Endothelial cell (in vitro differentiated cells): Measurements from ENCODE around the gene EVC. TPM values are rescaled to one million over a fixed set of nuclear protein-coding genes. Genes with fewer than 3 reads are reported as not detected.

Source experiments
- DNase-seq: peaks from one replicate; pipeline ENCODE4 v3.0.0; 2021; ENCODE audit warnings: low spot score
- H3K27ac Mint-ChIP-seq: one replicate; pipeline ENCODE4 v1.8.0; 2021; ENCODE audit warnings: mixed read lengths, inconsistent platforms; ENCODE audit not compliant: unreplicated experiment
- H3K27me3 Mint-ChIP-seq: one replicate; pipeline ENCODE4 v1.8.0; 2021; ENCODE audit warnings: mild to moderate bottlenecking, moderate library complexity, mixed read lengths, inconsistent platforms; ENCODE audit not compliant: unreplicated experiment
- H3K36me3 Mint-ChIP-seq: one replicate; pipeline ENCODE4 v1.8.0; 2021; ENCODE audit warnings: mild to moderate bottlenecking, low read depth, mixed read lengths, inconsistent platforms; ENCODE audit not compliant: unreplicated experiment
- H3K4me1 Mint-ChIP-seq: one replicate; pipeline ENCODE4 v1.8.0; 2021; ENCODE audit warnings: mild to moderate bottlenecking, mixed read lengths, inconsistent platforms; ENCODE audit not compliant: unreplicated experiment
- H3K4me3 Mint-ChIP-seq: one replicate; pipeline ENCODE4 v1.8.0; 2021; ENCODE audit warnings: mild to moderate bottlenecking, mixed read lengths, inconsistent platforms; ENCODE audit not compliant: unreplicated experiment
- H3K9me3 Mint-ChIP-seq: one replicate; pipeline ENCODE4 v1.8.0; 2021; ENCODE audit warnings: mixed read lengths, inconsistent platforms; ENCODE audit not compliant: unreplicated experiment
- CTCF ChIP-seq: fragments of 200-600 bp; sonication (generic); IDR thresholded peaks from one replicate; pipeline ENCODE4 v1.5.0; 2021; ENCODE audit warnings: antibody characterized with exemption; ENCODE audit not compliant: unreplicated experiment
- total RNA-seq: library from RNA; stranded (reverse); fragmentation: NEBNext Ultra II Directional; extraction: Animal tissue kit (Norgen Biotek cat#: 25700); gene quantifications from one replicate; pipeline ENCODE4 v1.2.1, GENCODE V29; 2021; ENCODE audit not compliant: unreplicated experiment

Gene EVC
- total RNA-seq, 1 donor from 2014 or later, result 14.9 TPM

- DNase-seq, result no peak
- Mint-ChIP-seq H3K27me3 (peaks cover 4% of the 10 kb centered on the region), H3K4me1 (no peaks in the 10 kb centered on the region), H3K36me3 (peaks cover 29% of the 10 kb centered on the region), H3K9me3 (no peaks in the 10 kb centered on the region), H3K4me3 (no peak overlapping the region), H3K27ac (no peak overlapping the region)
- TF ChIP-seq CTCF, result no peak
Measured at GRCh38 chr4:5816851-5817375, 105.9 kb downstream of the EVC start.

- H3K27me3 Mint-ChIP-seq, result no peaks in the 10 kb centered on the region
- H3K4me1 Mint-ChIP-seq, result no peaks in the 10 kb centered on the region
- TF ChIP-seq CTCF, result peak; percentile 87
- peaks cover 32% of the 10 kb centered on the region for H3K36me3 Mint-ChIP-seq
- no peak overlapping the region for H3K27ac Mint-ChIP-seq
- no peaks in the 10 kb centered on the region for H3K9me3 Mint-ChIP-seq
- H3K4me3 Mint-ChIP-seq, result no peak overlapping the region
- DNase-seq, result peak; percentile 59
Measured at GRCh38 chr4:5821665-5822358, 110.8 kb downstream of the EVC start.

- no peak for DNase-seq
- no peak overlapping the region for H3K27ac Mint-ChIP-seq
- no peak for TF ChIP-seq CTCF
- H3K36me3 Mint-ChIP-seq, result peaks cover 37% of the 10 kb centered on the region
- H3K9me3 Mint-ChIP-seq, result no peaks in the 10 kb centered on the region
- no peak overlapping the region for H3K4me3 Mint-ChIP-seq
- H3K27me3 Mint-ChIP-seq, result peaks cover 6% of the 10 kb centered on the region
- H3K4me1 Mint-ChIP-seq, result no peaks in the 10 kb centered on the region
Measured at GRCh38 chr4:5822619-5823018, 111.6 kb downstream of the EVC start.

GRCh38 chr4:5823542-5824211 is 112.7 kb downstream of the EVC start:
- no peaks in the 10 kb centered on the region for H3K9me3 Mint-ChIP-seq
- H3K36me3 Mint-ChIP-seq, result peaks cover 37% of the 10 kb centered on the region
- H3K4me1 Mint-ChIP-seq, result no peaks in the 10 kb centered on the region
- TF ChIP-seq CTCF, result no peak
- no peak for DNase-seq
- no peak overlapping the region for H3K27ac Mint-ChIP-seq
- no peak overlapping the region for H3K4me3 Mint-ChIP-seq
- peaks cover 8% of the 10 kb centered on the region for H3K27me3 Mint-ChIP-seq

- Mint-ChIP-seq H3K9me3 (no peaks in the 10 kb centered on the region), H3K27me3 (peaks cover 8% of the 10 kb centered on the region), H3K36me3 (peaks cover 37% of the 10 kb centered on the region), H3K27ac (no peak overlapping the region), H3K4me1 (no peaks in the 10 kb centered on the region), H3K4me3 (peak overlapping the region; percentile 8)
- TF ChIP-seq CTCF, result no peak
- no peak for DNase-seq
Measured at GRCh38 chr4:5824227-5824626, 113.2 kb downstream of the EVC start.
